CD14-positive monocyte (primary cell): ENCODE results near the gene PPFIA3. TPM values are rescaled to one million over a fixed set of nuclear protein-coding genes. Genes with fewer than 3 reads are reported as not detected.
"Not testable (repeated sequence)": the region's sequence is repeated elsewhere in the genome, so short reads cannot be mapped to it uniquely, and the experiment has no call there.

Experiments used
- DNase-seq, 3 donors: peaks; one replicate each; pipeline ENCODE4 v3.0.0-alpha.2; 2011 to 2022
- H2AFZ ChIP-seq: 2 replicates; pipeline ENCODE4 v1.6.0; 2012; ENCODE audit warnings: mild to moderate bottlenecking, low read depth, low read length, inconsistent platforms; ENCODE audit not compliant: insufficient read depth, poor library complexity, severe bottlenecking
- H3K27ac ChIP-seq, 2 donors: 1 replicate in 1 of 2; 2 replicates in 1 of 2; pipeline ENCODE4 v1.5.1; 2012 to 2013; ENCODE audit warnings: low read length in 2 of 2, control low read depth in 1 of 2, inconsistent platforms in 1 of 2, low read depth in 1 of 2, mild to moderate bottlenecking in 1 of 2
- H3K27me3 ChIP-seq, 2 donors: one replicate each; pipeline versions ENCODE4 v1.6.0 to v1.6.1; 2011 to 2013; ENCODE audit warnings: low read length in 2 of 2; ENCODE audit not compliant: control insufficient read depth in 2 of 2, insufficient read depth in 2 of 2
- H3K36me3 ChIP-seq, 2 donors: replicated peaks in 1 of 2; 1 replicate in 1 of 2; 2 replicates in 1 of 2; pipeline versions ENCODE4 v1.5.1 to v1.6.1; 2012 to 2013; ENCODE audit warnings: low read length in 2 of 2, control low read depth in 1 of 2, inconsistent platforms in 1 of 2, mild to moderate bottlenecking in 1 of 2; ENCODE audit not compliant: insufficient read depth in 2 of 2, control insufficient read depth in 1 of 2
- H3K4me1 ChIP-seq, 2 donors: 1 replicate in 1 of 2; 2 replicates in 1 of 2; pipeline versions ENCODE4 v1.5.1 to v1.6.1; 2012 to 2013; ENCODE audit warnings: low read length in 2 of 2, control low read depth in 1 of 2, inconsistent platforms in 1 of 2, mild to moderate bottlenecking in 1 of 2, moderate library complexity in 1 of 2; ENCODE audit not compliant: insufficient read depth in 2 of 2, control insufficient read depth in 1 of 2
- H3K4me2 ChIP-seq: replicated peaks from 2 replicates; pipeline ENCODE3; 2012; ENCODE audit warnings: low read length, moderate library complexity, mild to moderate bottlenecking; ENCODE audit not compliant: poor library complexity, severe bottlenecking; ENCODE audit errors: extremely low read depth
- H3K4me3 ChIP-seq, 3 experiments: fragments of 200-600 bp in 1 of 3; sonication (generic) in 1 of 3; replicated peaks in 1 of 3; 1 replicate in 2 of 3; 2 replicates in 1 of 3; pipeline ENCODE4 v1.5.1; 2011 to 2013; ENCODE audit warnings: low read length in 3 of 3, mild to moderate bottlenecking in 3 of 3, control low read depth in 2 of 3, low read depth in 2 of 3, inconsistent platforms in 1 of 3, moderate library complexity in 1 of 3
- H3K79me2 ChIP-seq: 2 replicates; pipeline ENCODE4 v1.6.0; 2012; ENCODE audit warnings: mild to moderate bottlenecking, control low read depth, inconsistent platforms, low read length, moderate library complexity; ENCODE audit not compliant: insufficient read depth
- H3K9ac ChIP-seq: 2 replicates; pipeline ENCODE4 v1.6.0; 2017; ENCODE audit warnings: low read length, mild to moderate bottlenecking; ENCODE audit not compliant: insufficient read depth, poor library complexity, severe bottlenecking
- H3K9me3 ChIP-seq, 2 donors: replicated peaks in 1 of 2; 1 replicate in 1 of 2; 2 replicates in 1 of 2; pipeline versions ENCODE4 v1.5.1 to v1.6.1; 2012 to 2013; ENCODE audit warnings: low read length in 2 of 2, control low read depth in 1 of 2; ENCODE audit not compliant: control insufficient read depth in 1 of 2, insufficient read depth in 1 of 2
- H4K20me1 ChIP-seq: 2 replicates; pipeline ENCODE4 v1.6.0; 2012; ENCODE audit warnings: mild to moderate bottlenecking, low read length, control low read depth, moderate library complexity; ENCODE audit not compliant: insufficient read depth
- H3K27ac Mint-ChIP-seq, 7 donors: one replicate each; pipeline ENCODE4 v1.8.0; 2020; ENCODE audit warnings: mild to moderate bottlenecking in 7 of 7, mixed read lengths in 7 of 7, moderate library complexity in 6 of 7, inconsistent platforms in 2 of 7
- H3K27me3 Mint-ChIP-seq, 3 donors: one replicate each; pipeline ENCODE4 v1.8.0; 2021 to 2022; ENCODE audit warnings: low read depth in 3 of 3, mild to moderate bottlenecking in 3 of 3, mixed read lengths in 3 of 3, moderate library complexity in 3 of 3, inconsistent platforms in 1 of 3
- H3K36me3 Mint-ChIP-seq, 2 donors: one replicate each; pipeline ENCODE4 v1.8.0; 2020; ENCODE audit warnings: mixed read lengths in 2 of 2, inconsistent platforms in 1 of 2, mild to moderate bottlenecking in 1 of 2
- H3K4me1 Mint-ChIP-seq: one replicate; pipeline ENCODE4 v1.8.0; 2020; ENCODE audit warnings: mild to moderate bottlenecking, mixed read lengths
- H3K4me3 Mint-ChIP-seq, 2 donors: one replicate each; pipeline ENCODE4 v1.8.0; 2020; ENCODE audit warnings: mild to moderate bottlenecking in 2 of 2, mixed read lengths in 2 of 2, moderate library complexity in 1 of 2
- H3K9me3 Mint-ChIP-seq, 7 donors: one replicate each; pipeline ENCODE4 v1.8.0; 2020 to 2022; ENCODE audit warnings: mixed read lengths in 7 of 7, mild to moderate bottlenecking in 6 of 7, moderate library complexity in 6 of 7, inconsistent platforms in 2 of 7
- WGBS: methylation state at CpG from one replicate; pipeline ENCODE4 v1.1.5; 2013; ENCODE audit warnings: missing lambda C conversion rate; ENCODE audit not compliant: insufficient coverage; 5-methylcytosine and 5-hydroxymethylcytosine counted together
- intact Hi-C, 2 donors: fragments of 100-400 bp; cut with micrococcal nuclease; formaldehyde crosslinking; loops; one replicate each; pipeline versions ENCODE4 v1.15.0 to v1.15.1; 2023
- polyA plus RNA-seq, 3 donors: library from polyadenylated mRNA; depleted of rRNA in 1 of 3; unstranded in 2 of 3; stranded (reverse) in 1 of 3; fragments of 300-500 nt in 2 of 3; fragments of >200 nt in 1 of 3; fragmentation: Illumina TruSeq in 2 of 3; gene quantifications; 1 replicate in 2 of 3; 2 replicates in 1 of 3; pipeline ENCODE4 v1.2.3, GENCODE V29; 2012 to 2021
- TF ChIP-seq, protein P1 (sequence below): fragments of 200-600 bp; IDR thresholded peaks from one replicate; pipeline ENCODE4 v1.8.0; 2022; ENCODE audit warnings: antibody characterized with exemption, mild to moderate bottlenecking

Gene PPFIA3
- polyA plus RNA-seq, 3 donors: 0.43 TPM; not detected in 2

DNA sequence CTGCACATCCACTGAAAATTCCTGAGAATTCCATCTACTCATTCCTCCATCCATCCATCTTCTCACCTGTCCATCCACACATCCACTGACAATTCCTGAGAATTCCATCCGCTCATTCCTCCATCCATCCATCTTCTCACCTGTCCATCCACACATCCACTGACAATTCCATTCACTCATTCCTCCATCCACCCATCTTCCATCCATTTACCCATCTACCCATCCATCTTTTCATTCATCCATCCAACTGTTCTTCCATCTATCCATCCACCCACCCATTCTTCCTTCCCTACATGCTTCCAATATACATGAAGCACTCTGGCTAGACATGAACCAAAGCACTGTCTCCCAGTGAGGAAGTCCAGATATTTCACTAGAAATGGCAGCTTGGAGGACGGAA lies 53.9 kb downstream of the PPFIA3 start:
- Mint-ChIP-seq H3K9me3 (no peaks in the 10 kb centered on the region), H3K27me3 (peaks cover 0 to 2% (median 0%) of the 10 kb centered on the region in 3 donors), H3K4me3 (no peak overlapping the region), H3K4me1 (peaks cover 5% of the 10 kb centered on the region), H3K27ac (no peak overlapping the region), H3K36me3 (no peaks in the 10 kb centered on the region)
- 100% methylated on average over 1 of the region's 2 CpGs for WGBS
- H3K27me3 ChIP-seq: no peaks in the 10 kb centered on the region
- H3K36me3 ChIP-seq: no peaks in the 10 kb centered on the region
- no peak overlapping the region for H3K27ac ChIP-seq
- H3K9me3 ChIP-seq: no peaks in the 10 kb centered on the region
- intact Hi-C loops: no loop called here
- H3K4me2 ChIP-seq: no peak overlapping the region
- H2AFZ ChIP-seq: no peak overlapping the region
- no peak for DNase-seq
- no peaks in the 10 kb centered on the region for H4K20me1 ChIP-seq
- H3K4me1 ChIP-seq: peaks cover 3 to 9% of the 10 kb centered on the region in 2 donors
- no peak overlapping the region for H3K9ac ChIP-seq
- H3K4me3 ChIP-seq: no peak overlapping the region
- TF ChIP-seq, protein P1, sequence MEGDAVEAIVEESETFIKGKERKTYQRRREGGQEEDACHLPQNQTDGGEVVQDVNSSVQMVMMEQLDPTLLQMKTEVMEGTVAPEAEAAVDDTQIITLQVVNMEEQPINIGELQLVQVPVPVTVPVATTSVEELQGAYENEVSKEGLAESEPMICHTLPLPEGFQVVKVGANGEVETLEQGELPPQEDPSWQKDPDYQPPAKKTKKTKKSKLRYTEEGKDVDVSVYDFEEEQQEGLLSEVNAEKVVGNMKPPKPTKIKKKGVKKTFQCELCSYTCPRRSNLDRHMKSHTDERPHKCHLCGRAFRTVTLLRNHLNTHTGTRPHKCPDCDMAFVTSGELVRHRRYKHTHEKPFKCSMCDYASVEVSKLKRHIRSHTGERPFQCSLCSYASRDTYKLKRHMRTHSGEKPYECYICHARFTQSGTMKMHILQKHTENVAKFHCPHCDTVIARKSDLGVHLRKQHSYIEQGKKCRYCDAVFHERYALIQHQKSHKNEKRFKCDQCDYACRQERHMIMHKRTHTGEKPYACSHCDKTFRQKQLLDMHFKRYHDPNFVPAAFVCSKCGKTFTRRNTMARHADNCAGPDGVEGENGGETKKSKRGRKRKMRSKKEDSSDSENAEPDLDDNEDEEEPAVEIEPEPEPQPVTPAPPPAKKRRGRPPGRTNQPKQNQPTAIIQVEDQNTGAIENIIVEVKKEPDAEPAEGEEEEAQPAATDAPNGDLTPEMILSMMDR: no peak
- no peaks in the 10 kb centered on the region for H3K79me2 ChIP-seq

DNA sequence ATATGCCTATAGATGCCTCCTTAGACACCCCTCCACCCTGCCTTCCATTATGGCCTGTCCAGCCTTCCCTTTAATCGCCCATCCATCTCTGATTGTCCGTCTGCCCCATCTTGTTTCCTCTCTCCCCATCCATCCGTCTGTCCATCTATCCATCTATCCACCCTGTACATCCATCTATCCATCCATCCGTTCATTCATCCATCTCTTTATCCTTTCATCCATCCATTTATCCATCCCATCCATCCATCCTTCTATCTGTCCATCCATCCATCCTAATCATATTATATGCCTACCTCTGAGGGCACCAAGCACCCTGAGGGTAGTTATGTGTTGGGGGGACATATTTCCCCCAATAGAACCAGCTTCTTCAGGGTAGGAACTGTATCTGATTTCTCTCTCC lies 61.3 kb downstream of the PPFIA3 start:
- no peaks in the 10 kb centered on the region for H3K79me2 ChIP-seq
- no peak overlapping the region for H3K27ac ChIP-seq
- H3K9me3 ChIP-seq: peaks cover 0 to 15% of the 10 kb centered on the region in 2 donors
- H3K4me2 ChIP-seq: no peak overlapping the region
- no peak overlapping the region for H3K4me3 ChIP-seq
- H3K27me3 Mint-ChIP-seq: peaks cover 4 to 9% (median 6%) of the 10 kb centered on the region in 3 donors
- H3K9me3 Mint-ChIP-seq: peaks cover 8 to 19% (median 16%) of the 10 kb centered on the region in 7 donors
- no peaks in the 10 kb centered on the region for H3K27me3 ChIP-seq
- H3K36me3 Mint-ChIP-seq: no peaks in the 10 kb centered on the region
- TF ChIP-seq, protein P1: no peak
- no peak overlapping the region for H3K27ac Mint-ChIP-seq
- no peak overlapping the region for H3K4me3 Mint-ChIP-seq
- H3K4me1 Mint-ChIP-seq: peaks cover 5% of the 10 kb centered on the region
- WGBS: 91% methylated on average over 4 of the region's 4 CpGs
- DNase-seq: no peak
- H4K20me1 ChIP-seq: no peaks in the 10 kb centered on the region
- intact Hi-C loops: no loop called here
- H2AFZ ChIP-seq: no peak overlapping the region
- peaks cover 3 to 9% of the 10 kb centered on the region in 2 donors for H3K4me1 ChIP-seq
- no peaks in the 10 kb centered on the region for H3K36me3 ChIP-seq
- no peak overlapping the region for H3K9ac ChIP-seq

DNA sequence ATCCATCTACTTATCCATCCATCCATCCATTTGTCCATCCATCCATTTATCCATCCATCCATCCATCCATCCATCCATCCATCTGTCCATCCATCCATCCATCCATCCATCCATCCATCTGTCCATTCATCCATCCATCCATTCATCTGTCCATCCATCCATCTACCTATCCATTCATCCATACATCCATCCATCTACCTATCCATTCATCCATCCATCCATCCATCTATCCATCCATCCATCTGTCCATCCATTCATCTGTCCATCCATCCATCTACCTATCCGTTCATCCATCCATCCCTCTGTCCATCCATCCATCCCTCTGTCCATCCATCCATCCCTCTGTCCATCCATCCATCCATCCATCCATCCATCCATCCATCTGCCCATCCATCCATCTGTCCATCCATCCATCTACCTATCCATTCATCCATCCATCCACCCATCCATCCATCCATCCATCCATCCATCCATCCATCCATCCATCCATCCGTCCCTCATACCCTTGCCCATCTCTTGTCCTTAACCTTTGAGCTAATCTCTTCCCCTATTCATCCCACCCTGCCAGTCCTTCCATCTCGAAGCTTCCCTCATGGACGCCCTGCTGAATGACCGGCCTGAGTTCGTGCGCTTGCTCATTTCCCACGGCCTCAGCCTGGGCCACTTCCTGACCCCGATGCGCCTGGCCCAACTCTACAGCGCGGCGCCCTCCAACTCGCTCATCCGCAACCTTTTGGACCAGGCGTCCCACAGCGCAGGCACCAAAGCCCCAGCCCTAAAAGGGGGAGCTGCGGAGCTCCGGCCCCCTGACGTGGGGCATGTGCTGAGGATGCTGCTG lies 62.9 kb downstream of the PPFIA3 start:
- H3K4me1 ChIP-seq, H3K27me3 Mint-ChIP-seq, H3K36me3 Mint-ChIP-seq, H3K4me3 ChIP-seq, intact Hi-C loops, DNase-seq, H3K9ac ChIP-seq, H3K27me3 ChIP-seq, H3K4me1 Mint-ChIP-seq, H3K27ac ChIP-seq, H2AFZ ChIP-seq, H3K79me2 ChIP-seq, H4K20me1 ChIP-seq, H3K36me3 ChIP-seq, H3K4me2 ChIP-seq: not testable (repeated sequence)
- Mint-ChIP-seq H3K4me3 (peak overlapping the region; percentile 3 to 37), H3K9me3 (peaks cover 8 to 19% (median 16%) of the 10 kb centered on the region in 7 donors), H3K27ac (peak overlapping the region in 2 of 7 donors; percentile 10 to 17)
- peaks cover 0 to 15% of the 10 kb centered on the region in 2 donors for H3K9me3 ChIP-seq
- 97% methylated on average over 20 of the region's 20 CpGs for WGBS
